ENCODE results near the gene B9D1. TPM values are rescaled to one million over a fixed set of nuclear protein-coding genes. Genes with fewer than 3 reads are reported as not detected.

The B9D1 gene
- total and polyA plus RNA-seq, 2 experiments from 2014 or later: 35.2 to 63.5 TPM

GRCh38 chr17:19368229-19368628 lies 5.7 kb upstream of the B9D1 start:
- ATAC-seq: no peak
- TF ChIP-seq JUNB (IDR thresholded peaks at IDR 0.05; ENCODE audit: unreplicated experiment) (no peak), REST (IDR thresholded peaks at IDR 0.05; ENCODE audit: unreplicated experiment) (no peak), STAT1 (IDR thresholded peaks at IDR 0.05; ENCODE audit: unreplicated experiment) (no peak), CREB1 (CRISPR knock-in tag; IDR thresholded peaks at IDR 0.05; ENCODE audit: low read depth) (no peak), EZH2phosphoT487 (IDR thresholded peaks at IDR 0.05; ENCODE audit: unreplicated experiment) (no peak), ETS1 (IDR thresholded peaks at IDR 0.05) (no peak), ZNF114 (CRISPR knock-in tag; IDR thresholded peaks at IDR 0.05) (no peak)
- H3K27me3 ChIP-seq (ENCODE audit: insufficient read depth): no peaks in the 10 kb centered on the region
- no peak for DNase-seq (ENCODE audit: low spot score)
- H3K27ac Mint-ChIP-seq: no peak overlapping the region
- no peaks in the 10 kb centered on the region for H3K9me2 ChIP-seq (ENCODE audit: insufficient read depth)
- no peaks in the 10 kb centered on the region; the same call in 2 of the 3 replicates for H3K9me3 Mint-ChIP-seq
- peaks cover 18% of the 10 kb centered on the region for H3K4me1 Mint-ChIP-seq
- H3F3A ChIP-seq (replicated peaks; ENCODE audit: low read depth): no peaks in the 10 kb centered on the region
- H3K27ac ChIP-seq (ENCODE audit: low read depth): no peak overlapping the region
- no peak overlapping the region for H3K4me3 ChIP-seq
- no peak overlapping the region for H2AFZ ChIP-seq
- peaks cover 9% of the 10 kb centered on the region for H3K4me1 ChIP-seq (ENCODE audit: insufficient read depth)
- no peak overlapping the region for H3K4me3 Mint-ChIP-seq
- H3K4me2 ChIP-seq: no peak overlapping the region
- H4K20me1 ChIP-seq (replicated peaks; ENCODE audit: insufficient read depth): no peaks in the 10 kb centered on the region
- H3K36me3 Mint-ChIP-seq (ENCODE audit: low read depth): no peaks in the 10 kb centered on the region; the same call in 2 of the 3 replicates
- H3K79me2 ChIP-seq (replicated peaks; ENCODE audit: insufficient read depth): 0 out of 2 replicates have a peak, but pooled peaks cover 3% of the 10 kb centered on the region
- no peaks in the 10 kb centered on the region for H3K36me3 ChIP-seq (ENCODE audit: insufficient read depth)
- H3K27me3 Mint-ChIP-seq (ENCODE audit: insufficient read depth, low read depth, poor library complexity): peaks cover 7% of the 10 kb centered on the region

- ATAC-seq: no peak
- H3K27ac Mint-ChIP-seq: peak overlapping the region; percentile 32; the same call in 1 of the 2 replicates
- DNase-seq (ENCODE audit: low spot score): no peak
These were observed 4.1 kb upstream of the B9D1 start for GRCh38 chr17:19366637-19366972.

More at GRCh38 chr17:19366637-19366972, 4.1 kb upstream of the B9D1 start:
- Histone ChIP-seq H3K9me2 (ENCODE audit: insufficient read depth) (no peaks in the 10 kb centered on the region), H3F3A (replicated peaks; ENCODE audit: low read depth) (no peaks in the 10 kb centered on the region), H3K27me3 (ENCODE audit: insufficient read depth) (no peaks in the 10 kb centered on the region), H3K36me3 (ENCODE audit: insufficient read depth) (no peaks in the 10 kb centered on the region), H3K27ac (ENCODE audit: low read depth) (no peak overlapping the region), H3K79me2 (replicated peaks; ENCODE audit: insufficient read depth) (no peaks in the 10 kb centered on the region), H4K20me1 (replicated peaks; ENCODE audit: insufficient read depth) (no peaks in the 10 kb centered on the region), H2AFZ (no peak overlapping the region), H3K4me1 (ENCODE audit: insufficient read depth) (peaks cover 10% of the 10 kb centered on the region), H3K4me3 (no peak overlapping the region), H3K4me2 (no peak overlapping the region)
- Mint-ChIP-seq H3K4me1 (peaks cover 12% of the 10 kb centered on the region), H3K36me3 (ENCODE audit: low read depth) (no peaks in the 10 kb centered on the region; the same call in 2 of the 3 replicates), H3K27me3 (ENCODE audit: insufficient read depth, low read depth, poor library complexity) (peaks cover 6% of the 10 kb centered on the region), H3K9me3 (no peaks in the 10 kb centered on the region; the same call in 2 of the 3 replicates), H3K4me3 (no peak overlapping the region)
- TF ChIP-seq JUNB (IDR thresholded peaks at IDR 0.05; ENCODE audit: unreplicated experiment): no peak
- TF ChIP-seq EZH2 (IDR thresholded peaks at IDR 0.05; ENCODE audit: low read depth, unreplicated experiment): no peak
